SK-N-SH treated with all-trans-retinoic acid at 6 μM for 48 hours (cell line): Measurements from ENCODE around the gene IQCF2.

Source experiments
- ATAC-seq: fragments of 200-7000 bp; cut with Tn5 transposase; 3 replicates; pipeline ENCODE4 v1.9.1; 2020; ENCODE audit warnings: mild to moderate bottlenecking, moderate library complexity
- ARNTL ChIP-seq: fragments of 450-650 bp; formaldehyde crosslinking; IDR thresholded peaks from 2 replicates; pipeline ENCODE4 v1.5.0; 2020; ENCODE audit warnings: low read depth, mild to moderate bottlenecking, moderate library complexity, borderline replicate concordance
- BACH2 ChIP-seq: fragments of 250-450 bp; sonication (Bioruptor Pico); IDR thresholded peaks from 2 replicates; pipeline ENCODE4 v1.9.0; 2021; ENCODE audit warnings: mild to moderate bottlenecking, borderline replicate concordance
- CREB5 ChIP-seq: fragments of 250-450 bp; sonication (Bioruptor Pico); IDR thresholded peaks from 2 replicates; pipeline ENCODE4 v1.5.1; 2020; ENCODE audit warnings: low read depth, mild to moderate bottlenecking, moderate library complexity
- CSDC2 ChIP-seq: fragments of 250-450 bp; sonication (Bioruptor Pico); IDR thresholded peaks from 2 replicates; pipeline ENCODE4 v1.5.0; 2020; ENCODE audit warnings: mild to moderate bottlenecking, moderate library complexity
- ISL1 ChIP-seq: fragments of 250-450 bp; sonication (Bioruptor Pico); IDR thresholded peaks from 2 replicates; pipeline ENCODE4 v2.1.2; 2022; ENCODE audit warnings: mild to moderate bottlenecking, moderate library complexity
- POU6F1 ChIP-seq: fragments of 250-450 bp; sonication (Bioruptor Pico); IDR thresholded peaks from 2 replicates; pipeline ENCODE4 v1.8.0; 2021; ENCODE audit warnings: low read depth, mild to moderate bottlenecking, moderate library complexity, borderline replicate concordance
- PPARA ChIP-seq: fragments of 250-450 bp; sonication (Bioruptor Pico); IDR thresholded peaks from 2 replicates; pipeline ENCODE4 v1.5.0; 2020; ENCODE audit warnings: mild to moderate bottlenecking, borderline replicate concordance
- RARB ChIP-seq: fragments of 250-450 bp; sonication (Bioruptor Pico); IDR thresholded peaks from 2 replicates; pipeline ENCODE4 v1.8.0; 2021; ENCODE audit warnings: mild to moderate bottlenecking, moderate library complexity
- TOX ChIP-seq: fragments of 250-450 bp; sonication (Bioruptor Pico); IDR thresholded peaks from 2 replicates; pipeline ENCODE4 v1.8.0; 2021; ENCODE audit warnings: mild to moderate bottlenecking, moderate library complexity, borderline replicate concordance
- ZFP3 ChIP-seq: fragments of 250-450 bp; sonication (Bioruptor Pico); IDR thresholded peaks from 2 replicates; pipeline ENCODE4 v1.5.0; 2020; ENCODE audit warnings: mild to moderate bottlenecking, moderate library complexity
- ZFP30 ChIP-seq: fragments of 450-650 bp; formaldehyde crosslinking; IDR thresholded peaks from 2 replicates; pipeline ENCODE4 v1.5.0; 2022; ENCODE audit warnings: mild to moderate bottlenecking, moderate library complexity
- ZNF565 ChIP-seq: fragments of 450-650 bp; formaldehyde crosslinking; conservative IDR thresholded peaks from 2 replicates; pipeline ENCODE4 v1.5.0; 2020; ENCODE audit warnings: low read depth, mild to moderate bottlenecking, moderate library complexity
- ZNF70 ChIP-seq: fragments of 450-650 bp; formaldehyde crosslinking; IDR thresholded peaks from 2 replicates; pipeline ENCODE4 v1.5.0; 2020; ENCODE audit warnings: mild to moderate bottlenecking, moderate library complexity
- ZNF8 ChIP-seq: fragments of 450-650 bp; formaldehyde crosslinking; IDR thresholded peaks from 2 replicates; pipeline ENCODE4 v1.5.0; 2020; ENCODE audit warnings: mild to moderate bottlenecking, moderate library complexity
- TF ChIP-seq, protein P1 (sequence below): fragments of 250-450 bp; sonication (Bioruptor Pico); IDR thresholded peaks from 2 replicates; pipeline ENCODE4 v1.5.0; 2020; ENCODE audit warnings: mild to moderate bottlenecking, moderate library complexity
- TF ChIP-seq, protein P2 (sequence below): fragments of 250-450 bp; sonication (Bioruptor Pico); IDR thresholded peaks from 2 replicates; pipeline ENCODE4 v1.5.1; 2021; ENCODE audit warnings: mild to moderate bottlenecking, moderate library complexity

Gene IQCF2

GRCh38 chr3:51875501-51875900 is 14.1 kb downstream of the IQCF2 start, which contains the start of gene IQCF5:
Gene IQCF5 (minus strand): TSS chr3:51875601. CDS start chr3:51875531, 70 bp downstream.
- no peak for ATAC-seq
- no peak for TF ChIP-seq ZNF70
- no peak for TF ChIP-seq CREB5
- no peak for TF ChIP-seq PPARA
- TF ChIP-seq, protein P1, sequence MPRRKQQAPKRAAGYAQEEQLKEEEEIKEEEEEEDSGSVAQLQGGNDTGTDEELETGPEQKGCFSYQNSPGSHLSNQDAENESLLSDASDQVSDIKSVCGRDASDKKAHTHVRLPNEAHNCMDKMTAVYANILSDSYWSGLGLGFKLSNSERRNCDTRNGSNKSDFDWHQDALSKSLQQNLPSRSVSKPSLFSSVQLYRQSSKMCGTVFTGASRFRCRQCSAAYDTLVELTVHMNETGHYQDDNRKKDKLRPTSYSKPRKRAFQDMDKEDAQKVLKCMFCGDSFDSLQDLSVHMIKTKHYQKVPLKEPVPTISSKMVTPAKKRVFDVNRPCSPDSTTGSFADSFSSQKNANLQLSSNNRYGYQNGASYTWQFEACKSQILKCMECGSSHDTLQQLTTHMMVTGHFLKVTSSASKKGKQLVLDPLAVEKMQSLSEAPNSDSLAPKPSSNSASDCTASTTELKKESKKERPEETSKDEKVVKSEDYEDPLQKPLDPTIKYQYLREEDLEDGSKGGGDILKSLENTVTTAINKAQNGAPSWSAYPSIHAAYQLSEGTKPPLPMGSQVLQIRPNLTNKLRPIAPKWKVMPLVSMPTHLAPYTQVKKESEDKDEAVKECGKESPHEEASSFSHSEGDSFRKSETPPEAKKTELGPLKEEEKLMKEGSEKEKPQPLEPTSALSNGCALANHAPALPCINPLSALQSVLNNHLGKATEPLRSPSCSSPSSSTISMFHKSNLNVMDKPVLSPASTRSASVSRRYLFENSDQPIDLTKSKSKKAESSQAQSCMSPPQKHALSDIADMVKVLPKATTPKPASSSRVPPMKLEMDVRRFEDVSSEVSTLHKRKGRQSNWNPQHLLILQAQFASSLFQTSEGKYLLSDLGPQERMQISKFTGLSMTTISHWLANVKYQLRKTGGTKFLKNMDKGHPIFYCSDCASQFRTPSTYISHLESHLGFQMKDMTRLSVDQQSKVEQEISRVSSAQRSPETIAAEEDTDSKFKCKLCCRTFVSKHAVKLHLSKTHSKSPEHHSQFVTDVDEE = no peak
- TF ChIP-seq RARB = no peak
- no peak for TF ChIP-seq ISL1 (CRISPR knock-in tag)

DNA sequence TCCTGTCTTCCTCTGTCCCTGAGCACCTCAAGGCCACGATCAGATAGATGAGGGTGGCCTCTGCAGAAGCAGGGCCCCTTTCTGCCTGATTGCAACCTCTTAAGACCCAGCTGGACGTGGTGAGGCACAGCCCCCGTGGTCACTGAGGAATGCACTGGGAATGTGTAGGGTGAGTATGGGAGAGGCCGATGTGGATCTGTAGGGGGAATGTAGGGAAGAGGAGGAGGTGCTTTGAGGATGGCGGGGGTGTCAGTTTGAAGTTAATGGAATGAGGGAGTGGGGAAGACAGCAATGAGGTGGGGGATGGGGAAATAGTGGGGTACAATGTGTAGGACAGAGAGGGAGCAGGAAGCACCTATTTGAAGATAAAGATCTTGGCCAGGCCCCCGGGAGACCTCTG is 14.8 kb downstream of the IQCF2 start:
- no peak for TF ChIP-seq ARNTL (CRISPR knock-in tag)
- TF ChIP-seq, protein P1 = no peak
- TF ChIP-seq ZNF8 (CRISPR knock-in tag) = no peak
- no peak for TF ChIP-seq ZFP3 (CRISPR knock-in tag)
- TF ChIP-seq ISL1 (CRISPR knock-in tag) = no peak
- TF ChIP-seq TOX = no peak
- TF ChIP-seq CREB5 = no peak
- TF ChIP-seq POU6F1 (CRISPR knock-in tag) = no peak
- no peak for TF ChIP-seq CSDC2 (CRISPR knock-in tag)
- TF ChIP-seq BACH2 (CRISPR knock-in tag) = no peak
- TF ChIP-seq ZFP30 = no peak
- TF ChIP-seq PPARA = no peak
- no peak for TF ChIP-seq RARB
- TF ChIP-seq, all 23 proteins: peak for 0
- ATAC-seq = no peak

- TF ChIP-seq ZNF70 = no peak
- no peak for TF ChIP-seq ARNTL (CRISPR knock-in tag)
- TF ChIP-seq, protein P2, sequence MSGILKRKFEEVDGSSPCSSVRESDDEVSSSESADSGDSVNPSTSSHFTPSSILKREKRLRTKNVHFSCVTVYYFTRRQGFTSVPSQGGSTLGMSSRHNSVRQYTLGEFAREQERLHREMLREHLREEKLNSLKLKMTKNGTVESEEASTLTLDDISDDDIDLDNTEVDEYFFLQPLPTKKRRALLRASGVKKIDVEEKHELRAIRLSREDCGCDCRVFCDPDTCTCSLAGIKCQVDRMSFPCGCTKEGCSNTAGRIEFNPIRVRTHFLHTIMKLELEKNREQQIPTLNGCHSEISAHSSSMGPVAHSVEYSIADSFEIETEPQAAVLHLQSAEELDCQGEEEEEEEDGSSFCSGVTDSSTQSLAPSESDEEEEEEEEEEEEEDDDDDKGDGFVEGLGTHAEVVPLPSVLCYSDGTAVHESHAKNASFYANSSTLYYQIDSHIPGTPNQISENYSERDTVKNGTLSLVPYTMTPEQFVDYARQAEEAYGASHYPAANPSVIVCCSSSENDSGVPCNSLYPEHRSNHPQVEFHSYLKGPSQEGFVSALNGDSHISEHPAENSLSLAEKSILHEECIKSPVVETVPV (CRISPR knock-in tag) = no peak
- no peak for TF ChIP-seq PPARA
- no peak for TF ChIP-seq CREB5
- no peak for TF ChIP-seq BACH2 (CRISPR knock-in tag)
- TF ChIP-seq, protein P1 = no peak
- TF ChIP-seq ZNF565 (CRISPR knock-in tag) = no peak
- TF ChIP-seq, all 23 proteins: peak for 0
- no peak for ATAC-seq
Measured at GRCh38 chr3:51879937-51880336, 18.5 kb downstream of the IQCF2 start.
